Large intestine (tissue), 3 donors: ENCODE results near the gene ITIH2. TPM values are rescaled to one million over a fixed set of nuclear protein-coding genes. Genes with fewer than 3 reads are reported as not detected.

Experiments
- DNase-seq, 2 donors: peaks; one replicate each; pipeline versions ENCODE4 v3.0.0 to v3.0.0-alpha.2; 2013
- H3K27ac ChIP-seq: one replicate; pipeline ENCODE4 v1.5.1; 2013; ENCODE audit warnings: low read length
- H3K27me3 ChIP-seq: 2 replicates; pipeline ENCODE4 v1.6.1; 2013; ENCODE audit warnings: low read length; ENCODE audit not compliant: control insufficient read depth, insufficient read depth
- H3K36me3 ChIP-seq: 2 replicates; pipeline ENCODE4 v1.6.1; 2013; ENCODE audit warnings: low read length; ENCODE audit not compliant: control insufficient read depth, insufficient read depth
- H3K4me1 ChIP-seq: one replicate; pipeline ENCODE4 v1.6.1; 2013; ENCODE audit warnings: low read length; ENCODE audit not compliant: control insufficient read depth, insufficient read depth
- H3K4me3 ChIP-seq: one replicate; pipeline ENCODE4 v1.5.1; 2013; ENCODE audit warnings: low read length
- H3K9me3 ChIP-seq: one replicate; pipeline ENCODE4 v1.6.1; 2013; ENCODE audit warnings: mild to moderate bottlenecking, low read depth, low read length, moderate library complexity; ENCODE audit not compliant: control insufficient read depth
- WGBS: methylation state at CpG from one replicate; pipeline ENCODE4 v1.1.5; 2013; ENCODE audit warnings: low lambda C conversion rate; ENCODE audit not compliant: insufficient coverage; 5-methylcytosine and 5-hydroxymethylcytosine counted together
- polyA plus RNA-seq: library from polyadenylated mRNA; unstranded; fragments of 120-200 nt; gene quantifications from one replicate; pipeline ENCODE4 v1.2.1, GENCODE V29; 2013

The ITIH2 gene
- polyA plus RNA-seq, 1 donor = 0.52 TPM

GRCh38 chr10:7750222-7750621 is 47.1 kb downstream of the ITIH2 start:
- WGBS = no CpG with 5 or more reads among the region's 5 CpGs
- H3K27ac ChIP-seq = no peak overlapping the region
- no peak overlapping the region for H3K4me3 ChIP-seq
- no peaks in the 10 kb centered on the region for H3K4me1 ChIP-seq
- H3K27me3 ChIP-seq = no peaks in the 10 kb centered on the region
- no peaks in the 10 kb centered on the region for H3K9me3 ChIP-seq
- peaks cover 29% of the 10 kb centered on the region for H3K36me3 ChIP-seq
- no peak for DNase-seq

GRCh38 chr10:7752251-7752650 is 49.1 kb downstream of the ITIH2 start:
- no peaks in the 10 kb centered on the region for H3K4me1 ChIP-seq
- H3K36me3 ChIP-seq = peaks cover 35% of the 10 kb centered on the region
- no peak for DNase-seq
- no peaks in the 10 kb centered on the region for H3K9me3 ChIP-seq
- no peaks in the 10 kb centered on the region for H3K27me3 ChIP-seq
- 100% methylated on average over 4 of the region's 6 CpGs for WGBS
- no peak overlapping the region for H3K27ac ChIP-seq
- no peak overlapping the region for H3K4me3 ChIP-seq

- WGBS = 100% methylated on average over 1 of the region's 3 CpGs
- Histone ChIP-seq H3K4me3 (no peak overlapping the region), H3K4me1 (no peaks in the 10 kb centered on the region), H3K27me3 (no peaks in the 10 kb centered on the region), H3K9me3 (no peaks in the 10 kb centered on the region), H3K36me3 (peaks cover 53% of the 10 kb centered on the region), H3K27ac (no peak overlapping the region)
- DNase-seq = no peak
These were observed 52.0 kb downstream of the ITIH2 start for GRCh38 chr10:7755103-7755502.

- no peaks in the 10 kb centered on the region for H3K9me3 ChIP-seq
- H3K27me3 ChIP-seq = no peaks in the 10 kb centered on the region
- H3K4me1 ChIP-seq = no peaks in the 10 kb centered on the region
- peaks cover 61% of the 10 kb centered on the region for H3K36me3 ChIP-seq
- peak in 1 of 2 donors; percentile 4 for DNase-seq
- no peak overlapping the region for H3K4me3 ChIP-seq
- WGBS = 92% methylated on average over 2 of the region's 7 CpGs
- H3K27ac ChIP-seq = no peak overlapping the region
These were observed 53.4 kb downstream of the ITIH2 start for GRCh38 chr10:7756360-7756992.

- no peaks in the 10 kb centered on the region for H3K4me1 ChIP-seq
- DNase-seq = no peak
- WGBS = no CpG with 5 or more reads among the region's 5 CpGs
- H3K9me3 ChIP-seq = no peaks in the 10 kb centered on the region
- no peak overlapping the region for H3K27ac ChIP-seq
- no peaks in the 10 kb centered on the region for H3K27me3 ChIP-seq
- H3K36me3 ChIP-seq = peaks cover 66% of the 10 kb centered on the region
- H3K4me3 ChIP-seq = no peak overlapping the region
These were observed 60.8 kb downstream of the ITIH2 start for GRCh38 chr10:7763929-7764328.

- no peaks in the 10 kb centered on the region for H3K27me3 ChIP-seq
- H3K36me3 ChIP-seq = peaks cover 63% of the 10 kb centered on the region
- DNase-seq = no peak
- H3K4me1 ChIP-seq = no peaks in the 10 kb centered on the region
- no peak overlapping the region for H3K4me3 ChIP-seq
- no peaks in the 10 kb centered on the region for H3K9me3 ChIP-seq
- 100% methylated on average over 2 of the region's 3 CpGs for WGBS
- H3K27ac ChIP-seq = no peak overlapping the region
These were observed 63.1 kb downstream of the ITIH2 start for GRCh38 chr10:7766241-7766640.

- Histone ChIP-seq H3K36me3 (peaks cover 59% of the 10 kb centered on the region), H3K27me3 (no peaks in the 10 kb centered on the region), H3K4me1 (no peaks in the 10 kb centered on the region), H3K4me3 (no peak overlapping the region), H3K27ac (no peak overlapping the region), H3K9me3 (no peaks in the 10 kb centered on the region)
- no peak for DNase-seq
- 94% methylated on average over 3 of the region's 10 CpGs for WGBS
These were observed 64.1 kb downstream of the ITIH2 start for GRCh38 chr10:7767209-7767608.

- H3K27ac ChIP-seq = no peak overlapping the region
- H3K9me3 ChIP-seq = no peaks in the 10 kb centered on the region
- H3K36me3 ChIP-seq = peaks cover 58% of the 10 kb centered on the region
- DNase-seq = no peak
- no peak overlapping the region for H3K4me3 ChIP-seq
- H3K4me1 ChIP-seq = no peaks in the 10 kb centered on the region
- no CpG with 5 or more reads among the region's 7 CpGs for WGBS
- H3K27me3 ChIP-seq = no peaks in the 10 kb centered on the region
These were observed 65.3 kb downstream of the ITIH2 start for GRCh38 chr10:7768417-7768816.

GRCh38 chr10:7773845-7774801 is 71.0 kb downstream of the ITIH2 start:
- H3K27ac ChIP-seq = no peak overlapping the region
- peaks cover 58% of the 10 kb centered on the region for H3K36me3 ChIP-seq
- no peaks in the 10 kb centered on the region for H3K27me3 ChIP-seq
- no peaks in the 10 kb centered on the region for H3K9me3 ChIP-seq
- no peak overlapping the region for H3K4me3 ChIP-seq
- WGBS = 93% methylated on average over 3 of the region's 10 CpGs
- H3K4me1 ChIP-seq = no peaks in the 10 kb centered on the region
- no peak for DNase-seq

GRCh38 chr10:7776777-7777176 is 73.7 kb downstream of the ITIH2 start:
- H3K4me1 ChIP-seq = no peaks in the 10 kb centered on the region
- H3K27me3 ChIP-seq = no peaks in the 10 kb centered on the region
- peaks cover 59% of the 10 kb centered on the region for H3K36me3 ChIP-seq
- H3K9me3 ChIP-seq = no peaks in the 10 kb centered on the region
- DNase-seq = no peak
- no peak overlapping the region for H3K27ac ChIP-seq
- WGBS = no CpG with 5 or more reads among the region's 2 CpGs
- H3K4me3 ChIP-seq = no peak overlapping the region
